ENCODE measurements around the gene ARL4C. TPM values are rescaled to one million over a fixed set of nuclear protein-coding genes. Genes with fewer than 3 reads are reported as not detected.

The ARL4C gene
- total RNA-seq, 2 experiments from 2014 or later: 469 to 471 TPM

DNA sequence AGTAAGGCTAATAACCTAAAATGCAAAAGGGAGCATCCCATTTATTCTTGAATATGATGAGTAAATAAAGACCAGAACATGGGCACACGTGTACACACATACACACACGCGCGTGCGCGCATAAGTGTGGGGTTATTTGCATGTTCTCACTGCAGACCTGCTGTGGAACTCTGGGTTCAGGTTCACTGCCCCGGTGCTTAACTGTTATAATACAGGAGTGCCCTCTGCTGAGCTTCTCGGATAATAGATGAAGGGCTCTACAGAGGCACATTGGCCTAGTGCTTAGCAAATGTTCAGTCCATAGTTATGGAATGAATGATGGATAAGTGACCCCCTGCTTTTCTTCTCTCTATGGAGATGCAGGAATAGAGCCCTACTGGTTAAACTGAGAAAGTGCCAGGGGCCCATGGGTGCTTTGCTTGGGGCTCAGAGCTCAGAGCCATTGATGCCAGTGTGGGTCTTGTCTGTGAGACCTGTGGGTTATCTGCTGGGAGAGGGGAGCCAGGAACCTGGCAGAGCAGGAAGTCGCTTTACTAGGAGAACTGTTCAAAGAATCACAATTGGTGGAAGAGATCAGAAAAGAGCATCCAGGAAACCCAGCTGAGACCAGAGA, 3.6 kb upstream of the ARL4C start:
- no peaks in the 10 kb centered on the region for H3K27me3 Mint-ChIP-seq
- peaks cover 16% of the 10 kb centered on the region for H3K36me3 Mint-ChIP-seq (ENCODE audit: low read depth)
- peak; percentile 80 for TF ChIP-seq CTCF (IDR thresholded peaks at IDR 0.05)
- ATAC-seq (ENCODE audit: poor library complexity) (peak; percentile 46), DNase-seq (peak; percentile 59 to 91 (median 72))
- Histone ChIP-seq H3K27ac (ENCODE audit: low read depth in 1 of 2, low read length in 2 of 2) (no peak overlapping the region), H3K4me1 (ENCODE audit: insufficient read depth, low read length) (peaks cover 29% of the 10 kb centered on the region), H3K27me3 (ENCODE audit: control insufficient read depth in 1 of 2, insufficient read depth in 2 of 2, low read length in 2 of 2) (no peaks in the 10 kb centered on the region), H3K9me3 (ENCODE audit: control insufficient read depth in 1 of 2, insufficient read depth in 1 of 2, low read length in 2 of 2) (no peaks in the 10 kb centered on the region), H3K36me3 (ENCODE audit: insufficient read depth, low read length) (no peaks in the 10 kb centered on the region), H3K4me3 (ENCODE audit: low read length) (no peak overlapping the region)
- peak overlapping the region; percentile 79 for H3K4me3 Mint-ChIP-seq
- H3K9me3 Mint-ChIP-seq: no peaks in the 10 kb centered on the region
- intact Hi-C loops (cut with DNase I, micrococcal nuclease): loop anchor here (1.0 to 10.0 kb wide), 6 partner anchors 44 to 786 kb away; partner anchors contain the start of genes HJURP (in 1 of the 2), UGT1A4 (in 1 of the 2) and UGT1A5 (in 1 of the 2)
- H3K4me1 Mint-ChIP-seq (ENCODE audit: low read depth): peaks cover 32% of the 10 kb centered on the region
- ChIA-PET POLR2A (interaction anchor here (1.0 to 1.9 kb wide), 6 partner anchors 8 to 367 kb away, joined by 3 to 5 read pairs (median 3); no protein-coding TSS in a partner anchor), CTCF (interaction anchor here (0.6 to 2.0 kb wide), 26 partner anchors 17 to 583 kb away, joined by 3 to 19 read pairs (median 4); partner anchors contain the start of gene TRPM8)
- peak overlapping the region; percentile 96 for H3K27ac Mint-ChIP-seq

GRCh38 chr2:234497594-234498235, 834 bp upstream of the ARL4C start:
- H3K4me3 Mint-ChIP-seq: peak overlapping the region; percentile 94
- Histone ChIP-seq H3K4me3 (ENCODE audit: low read length) (peak overlapping the region; percentile 30), H3K27me3 (ENCODE audit: control insufficient read depth in 1 of 2, insufficient read depth in 2 of 2, low read length in 2 of 2) (no peaks in the 10 kb centered on the region), H3K9me3 (ENCODE audit: control insufficient read depth in 1 of 2, insufficient read depth in 1 of 2, low read length in 2 of 2) (no peaks in the 10 kb centered on the region), H3K36me3 (ENCODE audit: insufficient read depth, low read length) (peaks cover 11% of the 10 kb centered on the region), H3K27ac (ENCODE audit: low read depth in 1 of 2, low read length in 2 of 2) (peak overlapping the region; percentile 8 to 85), H3K4me1 (ENCODE audit: insufficient read depth, low read length) (peaks cover 29% of the 10 kb centered on the region)
- ChIA-PET POLR2A (interaction anchor here (0.6 to 12.4 kb wide), 28 partner anchors 9 to 516 kb away, joined by 3 to 265 read pairs (median 4); no protein-coding TSS in a partner anchor), CTCF (interaction anchor here (0.8 to 4.3 kb wide), 10 partner anchors 9 to 362 kb away, joined by 3 to 17 read pairs (median 4); no protein-coding TSS in a partner anchor)
- no peak for TF ChIP-seq CTCF (IDR thresholded peaks at IDR 0.05)
- intact Hi-C loops (cut with DNase I, micrococcal nuclease): loop anchor here in 1 of 2 experiments (5.0 kb wide), 1 partner anchor 125 kb away; no protein-coding TSS in a partner anchor
- H3K36me3 Mint-ChIP-seq (ENCODE audit: low read depth): peaks cover 44% of the 10 kb centered on the region
- peak in 3 of 14 experiments; percentile 29 to 44 (median 33) for DNase-seq
- H3K9me3 Mint-ChIP-seq: no peaks in the 10 kb centered on the region
- H3K27ac Mint-ChIP-seq: peak overlapping the region; percentile 96
- ATAC-seq (ENCODE audit: poor library complexity): no peak
- H3K4me1 Mint-ChIP-seq (ENCODE audit: low read depth): peaks cover 46% of the 10 kb centered on the region
- H3K27me3 Mint-ChIP-seq: peaks cover 5% of the 10 kb centered on the region

GRCh38 chr2:234496055-234496834, 636 bp downstream of the ARL4C start:
- Mint-ChIP-seq H3K4me3 (peak overlapping the region; percentile 98), H3K9me3 (no peaks in the 10 kb centered on the region), H3K4me1 (ENCODE audit: low read depth) (peaks cover 60% of the 10 kb centered on the region), H3K27ac (peak overlapping the region; percentile 98), H3K36me3 (ENCODE audit: low read depth) (peaks cover 59% of the 10 kb centered on the region), H3K27me3 (peaks cover 5% of the 10 kb centered on the region)
- Histone ChIP-seq H3K36me3 (ENCODE audit: insufficient read depth, low read length) (peaks cover 17% of the 10 kb centered on the region), H3K4me1 (ENCODE audit: insufficient read depth, low read length) (peaks cover 38% of the 10 kb centered on the region), H3K27me3 (ENCODE audit: control insufficient read depth in 1 of 2, insufficient read depth in 2 of 2, low read length in 2 of 2) (no peaks in the 10 kb centered on the region), H3K4me3 (ENCODE audit: low read length) (peak overlapping the region; percentile 94), H3K27ac (ENCODE audit: low read depth in 1 of 2, low read length in 2 of 2) (peak overlapping the region; percentile 70 to 96), H3K9me3 (ENCODE audit: control insufficient read depth in 1 of 2, insufficient read depth in 1 of 2, low read length in 2 of 2) (no peaks in the 10 kb centered on the region)
- intact Hi-C loops (cut with DNase I, micrococcal nuclease): loop anchor here in 1 of 2 experiments (1.0 to 5.0 kb wide), 2 partner anchors 124 to 208 kb away; no protein-coding TSS in a partner anchor
- ChIA-PET POLR2A (interaction anchor here (0.8 to 12.4 kb wide), 19 partner anchors 7 to 507 kb away, joined by 3 to 265 read pairs (median 5); no protein-coding TSS in a partner anchor), CTCF (interaction anchor here (1.0 to 4.3 kb wide), 8 partner anchors 8 to 361 kb away, joined by 3 to 17 read pairs (median 4); no protein-coding TSS in a partner anchor)
- ATAC-seq (ENCODE audit: poor library complexity) (peak; percentile 19), DNase-seq (peak in 12 of 14 experiments; percentile 30 to 84 (median 56))
- no peak for TF ChIP-seq CTCF (IDR thresholded peaks at IDR 0.05)

All from CD4-positive, alpha-beta T cell (primary cell).